AG09319 (cell line): ENCODE results near the gene CACNA2D1.

Experiments
- DNase-seq: peaks from one replicate; pipeline ENCODE4 v3.0.0-alpha.2; 2010; ENCODE audit warnings: low read depth; ENCODE audit errors: extremely low read depth
- CTCF ChIP-seq: IDR thresholded peaks from 2 replicates; pipeline ENCODE4 v1.5.1; 2011; ENCODE audit warnings: low read depth, mild to moderate bottlenecking, inconsistent platforms, low read length, moderate library complexity

The CACNA2D1 gene

DNA sequence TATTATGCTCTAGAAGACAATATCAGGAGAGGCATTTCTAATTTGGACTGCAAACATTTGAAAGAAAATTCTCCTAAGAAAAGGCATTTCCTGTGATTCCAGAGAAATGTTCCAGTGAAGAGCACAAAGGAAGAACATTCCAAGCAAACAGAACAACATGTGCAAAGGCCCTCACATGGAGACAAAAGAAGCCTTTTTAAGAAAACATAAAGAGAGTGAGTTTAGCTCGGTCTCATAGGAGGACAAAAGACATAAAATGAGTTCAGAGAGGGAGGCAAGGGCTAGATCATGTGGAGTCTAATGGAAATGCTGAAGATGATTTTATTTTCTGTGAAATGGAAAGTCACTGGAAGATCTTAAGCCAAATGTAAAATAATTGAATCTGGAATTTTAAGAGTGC, 404.0 kb downstream of the CACNA2D1 start:
- no peak for DNase-seq
- TF ChIP-seq CTCF, result no peak

- no peak for TF ChIP-seq CTCF
- no peak for DNase-seq
These were observed 407.3 kb downstream of the CACNA2D1 start for GRCh38 chr7:82036146-82036886.

DNA sequence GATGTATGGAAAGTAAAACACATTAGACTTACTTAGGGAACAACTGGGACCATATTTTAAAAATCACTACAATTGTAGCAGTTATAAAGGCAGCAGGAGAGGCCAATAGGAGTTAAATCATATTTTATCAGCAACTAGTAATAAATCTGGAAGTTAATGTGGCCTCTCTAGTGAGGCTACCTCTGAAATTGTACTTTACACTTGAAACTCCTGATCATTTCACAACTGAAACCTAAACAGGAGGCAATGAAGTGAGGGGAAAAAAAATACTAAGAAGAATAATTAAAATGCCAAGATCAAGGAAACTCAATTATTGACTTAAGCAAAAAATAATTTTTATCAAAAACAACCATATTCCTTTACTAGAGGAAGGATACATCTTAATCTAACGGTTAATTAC, 408.1 kb downstream of the CACNA2D1 start:
- TF ChIP-seq CTCF, result no peak
- no peak for DNase-seq

DNA sequence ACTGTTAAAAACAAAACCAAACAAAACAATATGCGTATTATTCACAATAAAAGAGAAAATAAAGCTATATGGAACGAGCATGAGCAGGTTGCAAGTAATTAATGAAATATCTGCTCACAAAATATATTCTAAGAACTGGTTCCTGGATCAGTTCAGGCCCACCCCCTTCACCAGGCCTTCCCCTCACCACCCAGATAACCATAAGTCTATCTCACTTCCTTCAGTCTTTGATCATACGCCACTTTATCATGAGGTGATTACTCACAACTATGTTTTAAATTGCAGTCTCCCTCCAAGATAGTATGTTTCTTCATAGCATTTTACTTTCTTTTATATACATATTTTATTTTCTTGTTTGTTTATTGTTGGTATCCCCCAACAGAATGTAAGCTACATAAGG, 410.7 kb downstream of the CACNA2D1 start:
- DNase-seq, result no peak
- TF ChIP-seq CTCF, result no peak

DNA sequence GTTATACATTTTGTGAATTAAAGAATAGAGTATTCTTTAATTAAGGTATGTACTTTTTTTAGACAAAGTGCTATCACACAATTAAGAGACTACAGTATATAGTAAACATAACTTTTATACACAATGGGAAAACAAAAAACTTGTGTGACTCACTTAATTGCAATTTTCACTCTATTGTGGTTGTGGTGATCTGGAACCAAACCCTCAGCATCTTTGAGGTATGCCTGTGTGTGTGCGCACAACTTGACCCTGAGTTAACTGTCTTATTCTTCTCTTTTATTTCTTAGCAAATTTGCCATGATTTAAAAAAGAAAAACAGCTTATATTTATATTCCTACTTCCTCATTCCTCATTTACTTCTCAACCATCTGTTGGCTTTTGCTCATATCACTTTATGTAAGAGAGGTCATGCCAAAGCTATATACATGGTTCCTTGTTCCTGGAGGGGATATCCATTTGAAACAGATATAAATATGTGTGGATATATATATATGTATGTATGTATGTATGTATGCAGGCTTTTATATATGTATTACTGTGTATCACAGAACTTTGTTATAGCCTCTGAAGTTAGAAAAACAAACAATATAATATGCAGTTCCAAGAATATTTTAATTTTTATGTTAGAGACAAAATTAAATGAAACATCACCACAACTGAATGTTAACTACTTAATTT, 414.2 kb downstream of the CACNA2D1 start:
- no peak for DNase-seq
- no peak for TF ChIP-seq CTCF

DNA sequence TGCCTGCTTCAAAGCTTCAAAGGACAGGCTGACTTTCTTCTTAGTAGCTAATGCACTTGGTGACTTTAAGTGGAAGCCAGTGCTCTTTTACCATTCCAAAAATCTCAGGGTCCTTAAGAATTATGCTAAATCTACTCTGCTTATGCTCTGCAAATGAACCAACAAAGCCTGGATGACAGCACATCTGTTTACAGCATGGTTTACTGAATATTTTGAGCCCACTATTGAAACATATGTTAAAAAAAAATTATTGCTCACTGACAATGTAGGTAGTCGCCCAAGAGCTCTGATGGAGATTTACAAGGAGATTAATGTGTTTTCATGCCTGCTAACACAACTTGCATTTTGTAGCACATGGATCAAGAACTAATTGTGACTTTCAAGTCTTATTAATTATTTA, 415.5 kb downstream of the CACNA2D1 start:
- no peak for TF ChIP-seq CTCF
- no peak for DNase-seq

- no peak for TF ChIP-seq CTCF
- no peak for DNase-seq
These were observed 421.9 kb downstream of the CACNA2D1 start for GRCh38 chr7:82021713-82022112.
